Endodermal cell (in vitro differentiated cells): ENCODE results near the gene TBRG4. TPM values are rescaled to one million over a fixed set of nuclear protein-coding genes. Genes with fewer than 3 reads are reported as not detected.

Source experiments
- DNase-seq: peaks from one replicate; pipeline ENCODE4 v3.0.0-alpha.2; 2017
- H3K27ac ChIP-seq: 2 replicates; pipeline ENCODE4 v1.5.1; 2013; ENCODE audit warnings: mild to moderate bottlenecking, low read depth, low read length, moderate library complexity
- H3K27me3 ChIP-seq: 2 replicates; pipeline ENCODE4 v1.6.1; 2013; ENCODE audit warnings: mild to moderate bottlenecking, low read length, moderate library complexity; ENCODE audit not compliant: insufficient read depth, control insufficient read depth, poor library complexity, severe bottlenecking
- H3K36me3 ChIP-seq: 2 replicates; pipeline ENCODE4 v1.7.0; 2013; ENCODE audit warnings: mild to moderate bottlenecking, low read length, moderate library complexity; ENCODE audit not compliant: control insufficient read depth, insufficient read depth
- H3K4me1 ChIP-seq: one replicate; pipeline ENCODE4 v1.7.0; 2013; ENCODE audit warnings: low read length; ENCODE audit not compliant: control insufficient read depth, insufficient read depth
- H3K4me3 ChIP-seq: 2 replicates; pipeline ENCODE4 v1.5.1; 2013; ENCODE audit warnings: mild to moderate bottlenecking, low read length, moderate library complexity
- H3K9ac ChIP-seq: 2 replicates; pipeline ENCODE4 v1.6.1; 2013; ENCODE audit warnings: mild to moderate bottlenecking, low read length, moderate library complexity; ENCODE audit not compliant: poor library complexity, severe bottlenecking; ENCODE audit errors: extremely low read depth
- H3K9me3 ChIP-seq: 2 replicates; pipeline ENCODE4 v1.6.1; 2013; ENCODE audit warnings: mild to moderate bottlenecking, low read length, moderate library complexity; ENCODE audit not compliant: control insufficient read depth
- H3K27ac Mint-ChIP-seq: 2 replicates; pipeline ENCODE4 v1.8.0; 2020; ENCODE audit warnings: mixed read lengths
- H3K27me3 Mint-ChIP-seq: 2 replicates; pipeline ENCODE4 v1.8.0; 2021; ENCODE audit warnings: mild to moderate bottlenecking, mixed read lengths; ENCODE audit not compliant: insufficient read depth
- H3K36me3 Mint-ChIP-seq: 2 replicates; pipeline ENCODE4 v1.8.0; 2020; ENCODE audit warnings: low read depth, mixed read lengths
- H3K4me1 Mint-ChIP-seq: 2 replicates; pipeline ENCODE4 v1.8.0; 2020; ENCODE audit warnings: mixed read lengths
- H3K4me3 Mint-ChIP-seq: 2 replicates; pipeline ENCODE4 v1.8.0; 2020; ENCODE audit warnings: mild to moderate bottlenecking, moderate library complexity, mixed read lengths
- H3K9me3 Mint-ChIP-seq: 2 replicates; pipeline ENCODE4 v1.8.0; 2020; ENCODE audit warnings: mild to moderate bottlenecking, mixed read lengths
- CTCF ChIP-seq: fragments of 200-600 bp; sonication (generic); conservative IDR thresholded peaks from 2 replicates; pipeline ENCODE4 v1.5.0; 2021; ENCODE audit warnings: antibody characterized with exemption, mild to moderate bottlenecking
- WGBS, 2 experiments: methylation state at CpG; one replicate each; pipeline versions ENCODE4 v1.1.5 to v1.1.7; 2013; ENCODE audit warnings: missing lambda C conversion rate in 2 of 2, mixed read lengths in 1 of 2; ENCODE audit not compliant: insufficient coverage in 1 of 2, insufficient read length in 1 of 2; 5-methylcytosine and 5-hydroxymethylcytosine counted together
- total RNA-seq, 2 donors: library from RNA; stranded (reverse); fragmentation: NEBNext Ultra II Directional in 1 of 2; extraction: Animal tissue kit (Norgen Biotek cat#: 25700) in 1 of 2; gene quantifications; 2 replicates in 1 of 2; 3 replicates in 1 of 2; pipeline ENCODE4 v1.2.1, GENCODE V29; 2021

TBRG4 gene
- total RNA-seq, 2 donors from 2014 or later, result 66.7 to 95.9 TPM

- H3K27me3 ChIP-seq, result no peaks in the 10 kb centered on the region
- H3K4me1 ChIP-seq, result peaks cover 11% of the 10 kb centered on the region
- H3K9me3 ChIP-seq, result peaks cover 6% of the 10 kb centered on the region
- Mint-ChIP-seq H3K4me3 (no peak overlapping the region), H3K4me1 (peaks cover 7% of the 10 kb centered on the region), H3K27me3 (no peaks in the 10 kb centered on the region), H3K9me3 (no peaks in the 10 kb centered on the region), H3K36me3 (peaks cover 30% of the 10 kb centered on the region), H3K27ac (no peak overlapping the region)
- H3K9ac ChIP-seq, result no peak overlapping the region
- no peak overlapping the region for H3K4me3 ChIP-seq
- H3K36me3 ChIP-seq, result peaks cover 26% of the 10 kb centered on the region
- DNase-seq, result no peak
- TF ChIP-seq CTCF, result no peak
- 94 to 100% methylated on average over 3 to 5 of the region's 5 CpGs for WGBS, 2 experiments
- no peak overlapping the region for H3K27ac ChIP-seq
Measured at GRCh38 chr7:45055016-45055415, 56.5 kb downstream of the TBRG4 start.

DNA sequence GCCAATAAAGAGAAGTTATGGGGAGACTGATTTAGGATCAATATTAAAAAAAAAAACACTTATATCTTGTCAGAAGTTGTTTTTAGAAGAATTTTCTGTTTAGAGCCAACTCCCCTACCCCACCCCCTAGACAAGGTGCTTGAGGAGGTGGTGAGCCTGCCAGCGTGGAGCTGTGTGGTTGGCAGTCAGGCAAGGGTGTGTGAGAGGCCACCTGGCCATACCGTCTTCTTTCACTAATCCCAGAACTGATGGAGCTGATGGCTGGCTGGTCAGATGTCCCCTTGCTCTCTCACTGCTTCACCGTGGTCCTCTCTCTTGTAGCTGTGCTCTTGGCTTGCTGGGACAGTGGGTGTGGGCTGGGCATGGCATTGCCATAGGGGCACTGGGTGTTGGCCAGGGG is 57.1 kb downstream of the TBRG4 start:
- Histone ChIP-seq H3K27ac (no peak overlapping the region), H3K4me1 (peaks cover 11% of the 10 kb centered on the region), H3K36me3 (peaks cover 29% of the 10 kb centered on the region), H3K9ac (no peak overlapping the region), H3K27me3 (no peaks in the 10 kb centered on the region), H3K4me3 (no peak overlapping the region), H3K9me3 (peaks cover 6% of the 10 kb centered on the region)
- H3K27ac Mint-ChIP-seq, result no peak overlapping the region
- WGBS, 2 experiments, result 100% methylated on average over 1 to 3 of the region's 3 CpGs
- H3K9me3 Mint-ChIP-seq, result no peaks in the 10 kb centered on the region
- H3K27me3 Mint-ChIP-seq, result no peaks in the 10 kb centered on the region
- peaks cover 30% of the 10 kb centered on the region for H3K36me3 Mint-ChIP-seq
- H3K4me3 Mint-ChIP-seq, result no peak overlapping the region
- DNase-seq, result no peak
- TF ChIP-seq CTCF, result no peak
- peaks cover 7% of the 10 kb centered on the region for H3K4me1 Mint-ChIP-seq

- Histone ChIP-seq H3K9ac (no peak overlapping the region), H3K27ac (no peak overlapping the region), H3K4me1 (peaks cover 11% of the 10 kb centered on the region), H3K9me3 (peaks cover 6% of the 10 kb centered on the region), H3K36me3 (peaks cover 29% of the 10 kb centered on the region), H3K27me3 (no peaks in the 10 kb centered on the region), H3K4me3 (no peak overlapping the region)
- 94 to 100% methylated on average over 4 to 5 of the region's 5 CpGs for WGBS, 2 experiments
- no peaks in the 10 kb centered on the region for H3K9me3 Mint-ChIP-seq
- no peak for TF ChIP-seq CTCF
- H3K36me3 Mint-ChIP-seq, result peaks cover 30% of the 10 kb centered on the region
- peak overlapping the region; percentile 33 for H3K27ac Mint-ChIP-seq
- H3K4me1 Mint-ChIP-seq, result peaks cover 7% of the 10 kb centered on the region
- no peak overlapping the region for H3K4me3 Mint-ChIP-seq
- no peaks in the 10 kb centered on the region for H3K27me3 Mint-ChIP-seq
- no peak for DNase-seq
Measured at GRCh38 chr7:45053941-45054340, 57.6 kb downstream of the TBRG4 start.
